Measurements from ENCODE around the gene ANO6.

DNA sequence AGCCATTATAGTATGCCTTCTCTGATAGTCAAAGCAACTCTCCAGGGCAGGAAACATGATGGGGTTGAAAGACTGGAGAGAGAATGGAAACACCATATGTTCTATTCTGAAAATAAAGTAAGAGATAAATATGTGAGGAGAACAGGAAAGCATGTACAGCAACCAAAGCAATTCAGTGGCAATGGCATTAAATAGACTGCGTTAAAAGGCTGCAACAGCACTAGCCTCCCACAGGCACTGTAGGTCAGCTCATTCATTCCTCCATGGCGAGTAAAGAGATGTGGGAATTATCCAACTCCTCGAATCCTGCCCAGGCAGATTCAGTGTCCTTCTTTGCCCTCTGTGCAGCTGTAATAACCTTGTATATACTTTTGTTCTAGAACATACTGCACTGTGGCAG is 43.8 kb downstream of the ANO6 start:
- TF ChIP-seq, protein P1, sequence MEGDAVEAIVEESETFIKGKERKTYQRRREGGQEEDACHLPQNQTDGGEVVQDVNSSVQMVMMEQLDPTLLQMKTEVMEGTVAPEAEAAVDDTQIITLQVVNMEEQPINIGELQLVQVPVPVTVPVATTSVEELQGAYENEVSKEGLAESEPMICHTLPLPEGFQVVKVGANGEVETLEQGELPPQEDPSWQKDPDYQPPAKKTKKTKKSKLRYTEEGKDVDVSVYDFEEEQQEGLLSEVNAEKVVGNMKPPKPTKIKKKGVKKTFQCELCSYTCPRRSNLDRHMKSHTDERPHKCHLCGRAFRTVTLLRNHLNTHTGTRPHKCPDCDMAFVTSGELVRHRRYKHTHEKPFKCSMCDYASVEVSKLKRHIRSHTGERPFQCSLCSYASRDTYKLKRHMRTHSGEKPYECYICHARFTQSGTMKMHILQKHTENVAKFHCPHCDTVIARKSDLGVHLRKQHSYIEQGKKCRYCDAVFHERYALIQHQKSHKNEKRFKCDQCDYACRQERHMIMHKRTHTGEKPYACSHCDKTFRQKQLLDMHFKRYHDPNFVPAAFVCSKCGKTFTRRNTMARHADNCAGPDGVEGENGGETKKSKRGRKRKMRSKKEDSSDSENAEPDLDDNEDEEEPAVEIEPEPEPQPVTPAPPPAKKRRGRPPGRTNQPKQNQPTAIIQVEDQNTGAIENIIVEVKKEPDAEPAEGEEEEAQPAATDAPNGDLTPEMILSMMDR (conservative IDR thresholded peaks at IDR 0.05 in 1 of 2, IDR thresholded peaks at IDR 0.05 in 1 of 2; ENCODE audit: extremely low read depth in 1 of 2, insufficient read depth in 1 of 2, low read depth in 1 of 2, low read length in 2 of 2) = no peak
- no peak for TF ChIP-seq EZH2 (IDR thresholded peaks at IDR 0.05; ENCODE audit: borderline replicate concordance, low read length)

All from mammary epithelial cell (primary cell).